H1 (cell line): ENCODE data around the gene CROCC2. TPM values are rescaled to one million over a fixed set of nuclear protein-coding genes. Genes with fewer than 3 reads are reported as not detected.

ENCODE experiments used
- ATF3 ChIP-seq: IDR thresholded peaks from 2 replicates; pipeline ENCODE4 v1.6.1; 2011; ENCODE audit warnings: low read depth, mild to moderate bottlenecking, low read length; ENCODE audit not compliant: insufficient read depth
- GABPA ChIP-seq: IDR thresholded peaks from 2 replicates; pipeline ENCODE4 v1.6.1; 2011; ENCODE audit warnings: mild to moderate bottlenecking, low read length, moderate library complexity, borderline replicate concordance; ENCODE audit not compliant: insufficient read depth
- RAD21 ChIP-seq, 2 experiments: IDR thresholded peaks in 1 of 2; conservative IDR thresholded peaks in 1 of 2; 2 replicates each; pipeline ENCODE4 v1.6.1; 2011; ENCODE audit warnings: low read depth in 2 of 2, low read length in 2 of 2, improper control_type of control experiment in 1 of 2, inconsistent platforms in 1 of 2, mild to moderate bottlenecking in 1 of 2, moderate library complexity in 1 of 2
- polyA plus RNA-seq, 7 experiments: library from polyadenylated mRNA; depleted of rRNA in 3 of 7; stranded (reverse) in 5 of 7; unstranded in 2 of 7; fragments of >200 nt in 5 of 7; fragments of 200-250 nt in 2 of 7; gene quantifications; 1 replicate in 5 of 7; 2 replicates in 1 of 7; 4 replicates in 1 of 7; pipeline versions ENCODE4 v1.2.1 to v1.2.3, GENCODE V29; 2011 to 2013; ENCODE audit warnings: missing spikeins in 2 of 7, mixed read lengths in 2 of 7
- total RNA-seq: library from RNA; stranded (reverse); fragmentation: NEBNext Ultra II Directional; extraction: Animal tissue kit (Norgen Biotek cat#: 25700); gene quantifications from 2 replicates; pipeline ENCODE4 v1.2.1, GENCODE V29; 2021

Gene CROCC2
- total and polyA plus RNA-seq, 2 of the 8 experiments (the other 6 are each of a cell fraction or from before 2014, with no cell fraction given) = not detected

GRCh38 chr2:241040081-241040803 is 134.1 kb downstream of the CROCC2 start (continued):
- TF ChIP-seq RAD21 (IDR thresholded peaks at IDR 0.05 in 1 of 2, conservative IDR thresholded peaks at IDR 0.05 in 1 of 2; ENCODE audit: low read depth in 2 of 2, low read length in 2 of 2) (no peak), ATF3 (no peak), GABPA (no peak)
- TF ChIP-seq, all 59 proteins: peak for 0
